Left ventricle myocardium inferior (tissue), 1 donor: ENCODE measurements around the gene LRP1B. TPM values are rescaled to one million over a fixed set of nuclear protein-coding genes. Genes with fewer than 3 reads are reported as not detected.

Experiments
- DNase-seq: peaks from one replicate; pipeline ENCODE4 v3.0.0-alpha.2; 2020
- H3K27ac ChIP-seq: fragments of 200-600 bp; replicated peaks from 2 replicates; pipeline ENCODE4 v1.8.0; 2021
- H3K27me3 ChIP-seq: fragments of 200-600 bp; 2 replicates; pipeline ENCODE4 v1.8.0; 2021; ENCODE audit warnings: low read depth
- H3K36me3 ChIP-seq: fragments of 200-600 bp; 2 replicates; pipeline ENCODE4 v1.8.0; 2021
- H3K4me1 ChIP-seq: fragments of 200-600 bp; 2 replicates; pipeline ENCODE4 v1.8.0; 2021
- H3K4me3 ChIP-seq: fragments of 200-600 bp; 2 replicates; pipeline ENCODE4 v1.8.0; 2021; ENCODE audit warnings: mild to moderate bottlenecking, moderate library complexity
- H3K9me3 ChIP-seq: fragments of 200-600 bp; replicated peaks from 2 replicates; pipeline ENCODE4 v1.8.0; 2021
- intact Hi-C: fragments of 100-400 bp; cut with micrococcal nuclease; formaldehyde crosslinking; loops from one replicate; pipeline ENCODE4 v1.11.0; 2022
- total RNA-seq: library from RNA; stranded (reverse); fragmentation: NEBNext Ultra II Directional; extraction: Animal tissue kit (Norgen Biotek cat#: 25700); gene quantifications from one replicate; pipeline ENCODE4 v1.2.1, GENCODE V29; 2021
- TF ChIP-seq, protein P1 (sequence below): fragments of 200-600 bp; IDR thresholded peaks from 2 replicates; pipeline ENCODE4 v1.8.0; 2021; ENCODE audit warnings: antibody characterized with exemption, mild to moderate bottlenecking, borderline replicate concordance
- donor health status: DM: no; HTN: yes; CAD: no; lungs with severe emphysema.

LRP1B gene
- total RNA-seq, 1 donor from 2014 or later: 0.08 TPM

DNA sequence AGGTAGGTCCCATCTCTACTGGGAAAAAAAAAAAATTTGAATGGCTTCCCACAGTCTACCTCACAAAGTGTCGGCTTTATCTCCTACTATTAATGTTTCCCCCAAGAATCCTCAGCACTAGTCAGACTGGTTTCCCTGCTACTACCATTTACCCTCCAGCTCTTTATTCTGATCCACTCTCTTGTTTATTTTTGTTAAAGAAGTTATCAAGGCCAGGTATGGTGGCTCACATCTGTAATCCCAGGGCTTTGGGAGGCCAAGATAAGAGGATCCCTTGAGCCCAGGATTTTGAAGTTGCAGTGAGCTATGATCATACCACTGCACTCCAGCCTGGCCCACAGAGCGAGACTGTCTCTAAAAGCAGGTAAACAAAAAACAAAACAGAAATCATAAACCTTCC lies 1275.3 kb downstream of the LRP1B start:
- TF ChIP-seq, protein P1, sequence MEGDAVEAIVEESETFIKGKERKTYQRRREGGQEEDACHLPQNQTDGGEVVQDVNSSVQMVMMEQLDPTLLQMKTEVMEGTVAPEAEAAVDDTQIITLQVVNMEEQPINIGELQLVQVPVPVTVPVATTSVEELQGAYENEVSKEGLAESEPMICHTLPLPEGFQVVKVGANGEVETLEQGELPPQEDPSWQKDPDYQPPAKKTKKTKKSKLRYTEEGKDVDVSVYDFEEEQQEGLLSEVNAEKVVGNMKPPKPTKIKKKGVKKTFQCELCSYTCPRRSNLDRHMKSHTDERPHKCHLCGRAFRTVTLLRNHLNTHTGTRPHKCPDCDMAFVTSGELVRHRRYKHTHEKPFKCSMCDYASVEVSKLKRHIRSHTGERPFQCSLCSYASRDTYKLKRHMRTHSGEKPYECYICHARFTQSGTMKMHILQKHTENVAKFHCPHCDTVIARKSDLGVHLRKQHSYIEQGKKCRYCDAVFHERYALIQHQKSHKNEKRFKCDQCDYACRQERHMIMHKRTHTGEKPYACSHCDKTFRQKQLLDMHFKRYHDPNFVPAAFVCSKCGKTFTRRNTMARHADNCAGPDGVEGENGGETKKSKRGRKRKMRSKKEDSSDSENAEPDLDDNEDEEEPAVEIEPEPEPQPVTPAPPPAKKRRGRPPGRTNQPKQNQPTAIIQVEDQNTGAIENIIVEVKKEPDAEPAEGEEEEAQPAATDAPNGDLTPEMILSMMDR: no peak
- no peak overlapping the region for H3K27ac ChIP-seq
- intact Hi-C loops: no loop called here
- H3K4me3 ChIP-seq: no peak overlapping the region
- H3K9me3 ChIP-seq: no peaks in the 10 kb centered on the region
- no peaks in the 10 kb centered on the region for H3K4me1 ChIP-seq
- no peaks in the 10 kb centered on the region for H3K27me3 ChIP-seq
- no peaks in the 10 kb centered on the region for H3K36me3 ChIP-seq
- no peak for DNase-seq

DNA sequence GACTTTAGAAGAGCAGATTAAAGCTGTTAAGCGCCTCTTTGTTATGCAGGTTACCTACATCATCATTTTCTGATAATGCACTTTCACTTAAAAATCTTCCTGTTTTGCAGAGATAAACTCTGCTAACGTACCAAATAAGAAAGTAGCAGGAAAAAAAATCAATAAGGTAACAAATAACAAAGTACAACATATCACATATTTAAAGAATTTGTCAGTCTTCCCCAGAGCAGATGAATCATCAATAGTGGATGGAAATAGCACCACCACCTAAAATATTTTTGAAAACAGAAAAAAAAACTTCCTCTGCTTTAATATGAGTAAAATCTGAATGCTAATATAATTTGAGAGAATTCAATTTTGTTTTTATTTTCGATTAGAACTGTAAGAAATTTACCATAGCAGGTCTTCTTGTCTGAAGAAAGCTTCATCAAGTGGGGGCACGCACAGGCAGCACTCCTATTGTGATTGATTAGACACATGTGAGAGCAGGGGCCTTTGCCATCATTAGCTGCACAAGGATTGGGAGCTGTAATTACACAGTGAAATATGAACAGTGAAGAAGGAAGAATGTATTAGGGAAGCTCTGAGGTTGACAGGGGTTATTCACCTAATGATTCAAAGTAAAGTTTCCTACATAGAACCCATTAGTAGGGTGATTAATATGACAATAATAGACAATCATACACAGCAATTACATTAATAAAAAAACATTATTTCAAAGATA lies 1279.4 kb downstream of the LRP1B start:
- no peak for DNase-seq
- Histone ChIP-seq H3K4me1 (no peaks in the 10 kb centered on the region), H3K9me3 (no peaks in the 10 kb centered on the region), H3K4me3 (no peak overlapping the region), H3K27ac (no peak overlapping the region), H3K36me3 (no peaks in the 10 kb centered on the region), H3K27me3 (no peaks in the 10 kb centered on the region)
- intact Hi-C loops: no loop called here
- TF ChIP-seq, protein P1: no peak

DNA sequence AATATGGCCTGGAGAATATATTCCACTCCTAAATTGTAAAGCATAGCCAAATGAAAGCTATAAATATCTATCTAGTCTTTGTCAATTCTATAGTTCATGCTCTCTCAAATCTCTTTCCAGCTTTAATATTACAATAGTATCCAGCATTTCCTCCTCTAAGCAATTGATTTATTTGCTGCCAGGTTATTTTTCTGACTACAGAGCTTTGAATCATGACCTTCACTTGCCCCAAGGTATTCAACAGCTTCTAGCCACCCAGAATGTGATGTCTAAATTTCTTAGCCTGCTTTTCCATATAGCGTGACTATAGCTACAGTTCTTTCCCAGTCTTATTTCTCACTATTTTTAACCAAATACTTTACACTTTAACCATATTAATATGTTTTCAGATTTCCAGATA lies 1287.6 kb downstream of the LRP1B start:
- Histone ChIP-seq H3K27ac (no peak overlapping the region), H3K4me3 (no peak overlapping the region), H3K9me3 (no peaks in the 10 kb centered on the region), H3K27me3 (no peaks in the 10 kb centered on the region), H3K4me1 (no peaks in the 10 kb centered on the region), H3K36me3 (no peaks in the 10 kb centered on the region)
- TF ChIP-seq, protein P1: no peak
- DNase-seq: no peak
- intact Hi-C loops: no loop called here

DNA sequence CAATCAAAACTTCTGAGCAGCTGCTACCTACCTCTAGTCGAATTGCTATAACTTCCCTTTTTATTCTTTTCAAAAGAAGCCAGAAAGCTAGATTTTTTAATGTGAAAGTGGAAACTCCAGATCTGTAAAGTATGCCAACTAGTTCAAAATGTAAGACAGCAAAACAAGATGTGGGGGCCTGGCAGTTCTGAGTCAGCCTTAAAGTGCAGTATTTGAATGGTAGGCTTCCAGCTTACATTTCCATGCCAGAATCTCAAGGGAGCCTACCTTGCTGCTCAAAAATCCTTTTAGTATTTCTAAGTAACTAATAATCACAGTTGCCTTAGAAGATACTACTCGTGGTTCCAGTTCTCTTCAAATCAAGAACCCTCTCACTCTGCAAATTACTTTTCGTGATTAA lies 1288.7 kb downstream of the LRP1B start:
- Histone ChIP-seq H3K9me3 (no peaks in the 10 kb centered on the region), H3K27ac (no peak overlapping the region), H3K4me3 (no peak overlapping the region), H3K36me3 (no peaks in the 10 kb centered on the region), H3K27me3 (no peaks in the 10 kb centered on the region), H3K4me1 (no peaks in the 10 kb centered on the region)
- TF ChIP-seq, protein P1: no peak
- intact Hi-C loops: no loop called here
- DNase-seq: no peak

DNA sequence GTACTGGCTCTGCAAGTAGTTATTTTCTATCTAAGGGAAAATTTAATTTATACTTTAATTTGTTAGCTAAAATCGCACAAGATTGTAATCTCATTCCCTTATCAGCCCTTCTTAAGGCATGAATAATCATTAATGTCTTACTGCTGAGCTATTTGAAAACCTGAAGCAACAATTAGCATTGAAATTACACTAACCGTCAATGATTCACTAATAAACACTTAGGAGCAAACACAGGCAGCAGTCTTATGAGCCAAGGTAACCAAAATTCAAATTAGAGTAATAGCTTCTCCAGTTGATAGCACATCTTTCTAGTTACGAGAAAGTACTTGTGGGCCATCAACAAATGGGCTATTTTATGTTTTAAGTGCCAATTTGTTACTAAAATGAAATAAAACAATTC lies 1289.7 kb downstream of the LRP1B start:
- no peak for DNase-seq
- TF ChIP-seq, protein P1: no peak
- intact Hi-C loops: no loop called here
- Histone ChIP-seq H3K36me3 (no peaks in the 10 kb centered on the region), H3K9me3 (no peaks in the 10 kb centered on the region), H3K27ac (no peak overlapping the region), H3K4me3 (no peak overlapping the region), H3K27me3 (no peaks in the 10 kb centered on the region), H3K4me1 (no peaks in the 10 kb centered on the region)
